ENCODE measurements around the gene CDH24. TPM values are rescaled to one million over a fixed set of nuclear protein-coding genes. Genes with fewer than 3 reads are reported as not detected.
A peak's percentile ranks its signal among the peaks of the same experiment; 100 is the strongest.

The CDH24 gene
- total RNA-seq, 1 donor from 2014 or later = 16.3 TPM

GRCh38 chr14:23060536-23061260 lies 3.4 kb upstream of the CDH24 start:
- DNase-seq = no peak

- DNase-seq = no peak
Measured at GRCh38 chr14:23058654-23059504, 1.6 kb upstream of the CDH24 start.

- DNase-seq = peak; percentile 94
Measured at GRCh38 chr14:23057757-23058653, 685 bp upstream of the CDH24 start.

- peak; percentile 88 for DNase-seq
Measured at GRCh38 chr14:23056145-23056955, 970 bp downstream of the CDH24 start.

GRCh38 chr14:23055621-23056144 lies 1.6 kb downstream of the CDH24 start:
- no peak for DNase-seq

GRCh38 chr14:23055147-23055550 lies 2.2 kb downstream of the CDH24 start:
- DNase-seq = no peak

- DNase-seq = peak; percentile 64
Measured at GRCh38 chr14:23054000-23054811, 3.1 kb downstream of the CDH24 start.

GRCh38 chr14:23053426-23053825 lies 3.9 kb downstream of the CDH24 start:
- no peak for DNase-seq

- no peak for DNase-seq
Measured at GRCh38 chr14:23052671-23053070, 4.6 kb downstream of the CDH24 start.

- DNase-seq = no peak
Measured at GRCh38 chr14:23052182-23052623, 5.1 kb downstream of the CDH24 start.

GRCh38 chr14:23051141-23052057 lies 5.9 kb downstream of the CDH24 start:
- DNase-seq = no peak

- no peak for DNase-seq
Measured at GRCh38 chr14:23049011-23049410, 8.3 kb downstream of the CDH24 start.

GRCh38 chr14:23047751-23048693 lies 9.3 kb downstream of the CDH24 start:
- DNase-seq = no peak

- DNase-seq = peak; percentile 70
Measured at GRCh38 chr14:23047034-23047634, 10.2 kb downstream of the CDH24 start.

- peak; percentile 81 for DNase-seq
Measured at GRCh38 chr14:23045419-23046357, 11.6 kb downstream of the CDH24 start.

GRCh38 chr14:23044840-23045239 lies 12.5 kb downstream of the CDH24 start:
- no peak for DNase-seq

- DNase-seq = no peak
Measured at GRCh38 chr14:23043754-23044153, 13.6 kb downstream of the CDH24 start.

All from dermis blood vessel endothelial cell (primary cell).